Activated naive CD4-positive, alpha-beta T cell treated with anti-CD3 and anti-CD28 coated beads, Interleukin-2, amount 50 U/mL, for 24 hours (primary cell): ENCODE results near the gene FHIP1B.
A peak's percentile ranks its signal among the peaks of the same experiment; 100 is the strongest.

Experiments used
- H3K27ac Mint-ChIP-seq: one replicate; pipeline ENCODE4 v1.8.0; 2021; ENCODE audit warnings: mild to moderate bottlenecking, mixed read lengths
- H3K27me3 Mint-ChIP-seq: one replicate; pipeline ENCODE4 v1.8.0; 2021; ENCODE audit warnings: mixed read lengths
- H3K36me3 Mint-ChIP-seq: one replicate; pipeline ENCODE4 v1.8.0; 2021; ENCODE audit warnings: mixed read lengths
- H3K4me1 Mint-ChIP-seq: one replicate; pipeline ENCODE4 v1.8.0; 2021; ENCODE audit warnings: mixed read lengths
- H3K4me3 Mint-ChIP-seq: one replicate; pipeline ENCODE4 v1.8.0; 2021; ENCODE audit warnings: mild to moderate bottlenecking, mixed read lengths
- H3K9me3 Mint-ChIP-seq: one replicate; pipeline ENCODE4 v1.8.0; 2021; ENCODE audit warnings: mixed read lengths

The FHIP1B gene

GRCh38 chr11:6224421-6224820 is 10.0 kb downstream of the FHIP1B start:
- no peak overlapping the region for H3K4me3 Mint-ChIP-seq
- no peaks in the 10 kb centered on the region for H3K9me3 Mint-ChIP-seq
- H3K27me3 Mint-ChIP-seq, result no peaks in the 10 kb centered on the region
- H3K27ac Mint-ChIP-seq, result no peak overlapping the region
- peaks cover 60% of the 10 kb centered on the region for H3K4me1 Mint-ChIP-seq
- H3K36me3 Mint-ChIP-seq, result peaks cover 26% of the 10 kb centered on the region

- Mint-ChIP-seq H3K27ac (no peak overlapping the region), H3K9me3 (no peaks in the 10 kb centered on the region), H3K36me3 (peaks cover 29% of the 10 kb centered on the region), H3K4me3 (no peak overlapping the region), H3K4me1 (peaks cover 59% of the 10 kb centered on the region), H3K27me3 (no peaks in the 10 kb centered on the region)
Observed at GRCh38 chr11:6223854-6224253, 10.6 kb downstream of the FHIP1B start.

- Mint-ChIP-seq H3K27me3 (no peaks in the 10 kb centered on the region), H3K27ac (no peak overlapping the region), H3K4me3 (no peak overlapping the region), H3K4me1 (peaks cover 21% of the 10 kb centered on the region), H3K36me3 (peaks cover 29% of the 10 kb centered on the region), H3K9me3 (no peaks in the 10 kb centered on the region)
Observed at GRCh38 chr11:6219359-6219758, 15.1 kb downstream of the FHIP1B start.

GRCh38 chr11:6217722-6218121 is 16.7 kb downstream of the FHIP1B start:
- peaks cover 29% of the 10 kb centered on the region for H3K36me3 Mint-ChIP-seq
- no peaks in the 10 kb centered on the region for H3K9me3 Mint-ChIP-seq
- no peak overlapping the region for H3K27ac Mint-ChIP-seq
- no peaks in the 10 kb centered on the region for H3K27me3 Mint-ChIP-seq
- H3K4me1 Mint-ChIP-seq, result peaks cover 21% of the 10 kb centered on the region
- no peak overlapping the region for H3K4me3 Mint-ChIP-seq

GRCh38 chr11:6216501-6216900 is 17.9 kb downstream of the FHIP1B start:
- Mint-ChIP-seq H3K27me3 (no peaks in the 10 kb centered on the region), H3K36me3 (peaks cover 23% of the 10 kb centered on the region), H3K4me3 (no peak overlapping the region), H3K9me3 (no peaks in the 10 kb centered on the region), H3K4me1 (peaks cover 18% of the 10 kb centered on the region), H3K27ac (no peak overlapping the region)

GRCh38 chr11:6214530-6214929 is 19.9 kb downstream of the FHIP1B start:
- Mint-ChIP-seq H3K36me3 (peaks cover 18% of the 10 kb centered on the region), H3K4me1 (peaks cover 6% of the 10 kb centered on the region), H3K27me3 (no peaks in the 10 kb centered on the region), H3K4me3 (no peak overlapping the region), H3K27ac (no peak overlapping the region), H3K9me3 (no peaks in the 10 kb centered on the region)

- Mint-ChIP-seq H3K9me3 (no peaks in the 10 kb centered on the region), H3K27me3 (no peaks in the 10 kb centered on the region), H3K4me3 (no peak overlapping the region), H3K27ac (no peak overlapping the region), H3K36me3 (peaks cover 13% of the 10 kb centered on the region), H3K4me1 (no peaks in the 10 kb centered on the region)
Observed at GRCh38 chr11:6210274-6210955, 24.0 kb downstream of the FHIP1B start.

- Mint-ChIP-seq H3K9me3 (no peaks in the 10 kb centered on the region), H3K27me3 (no peaks in the 10 kb centered on the region), H3K27ac (no peak overlapping the region), H3K4me3 (no peak overlapping the region), H3K4me1 (peaks cover 5% of the 10 kb centered on the region), H3K36me3 (peaks cover 10% of the 10 kb centered on the region)
Observed at GRCh38 chr11:6209801-6210200, 24.6 kb downstream of the FHIP1B start.

GRCh38 chr11:6206456-6207180 is 27.8 kb downstream of the FHIP1B start:
- no peak overlapping the region for H3K27ac Mint-ChIP-seq
- peaks cover 10% of the 10 kb centered on the region for H3K36me3 Mint-ChIP-seq
- H3K9me3 Mint-ChIP-seq, result no peaks in the 10 kb centered on the region
- peaks cover 23% of the 10 kb centered on the region for H3K4me1 Mint-ChIP-seq
- no peaks in the 10 kb centered on the region for H3K27me3 Mint-ChIP-seq
- no peak overlapping the region for H3K4me3 Mint-ChIP-seq

GRCh38 chr11:6205366-6205765 is 29.1 kb downstream of the FHIP1B start, which contains the start of gene C11orf42:
Gene C11orf42 (plus strand): TSS chr11:6205557. CDS start chr11:6205616, 59 bp downstream.
- Mint-ChIP-seq H3K27ac (no peak within 1 kb of the TSS), H3K4me3 (no peak within 1 kb of the TSS), H3K36me3 (peaks cover 8% of the 10 kb centered on the region), H3K9me3 (no peaks in the 10 kb centered on the region), H3K4me1 (peaks cover 27% of the 10 kb centered on the region), H3K27me3 (no peaks in the 10 kb centered on the region)

- Mint-ChIP-seq H3K4me1 (peaks cover 27% of the 10 kb centered on the region), H3K27ac (no peak overlapping the region), H3K4me3 (no peak overlapping the region), H3K9me3 (no peaks in the 10 kb centered on the region), H3K27me3 (no peaks in the 10 kb centered on the region), H3K36me3 (peaks cover 8% of the 10 kb centered on the region)
Observed at GRCh38 chr11:6204706-6205105, 29.7 kb downstream of the FHIP1B start.

- Mint-ChIP-seq H3K4me1 (peaks cover 27% of the 10 kb centered on the region), H3K4me3 (no peak overlapping the region), H3K36me3 (peaks cover 3% of the 10 kb centered on the region), H3K9me3 (no peaks in the 10 kb centered on the region), H3K27ac (no peak overlapping the region), H3K27me3 (no peaks in the 10 kb centered on the region)
Observed at GRCh38 chr11:6203327-6203726, 31.1 kb downstream of the FHIP1B start.

- Mint-ChIP-seq H3K4me1 (peaks cover 27% of the 10 kb centered on the region), H3K4me3 (no peak overlapping the region), H3K27ac (no peak overlapping the region)
Observed at GRCh38 chr11:6202041-6202440, 32.4 kb downstream of the FHIP1B start.

GRCh38 chr11:6201481-6201880 is 33.0 kb downstream of the FHIP1B start:
- no peak overlapping the region for H3K27ac Mint-ChIP-seq

More at GRCh38 chr11:6202041-6202440, 32.4 kb downstream of the FHIP1B start:
- peaks cover 3% of the 10 kb centered on the region for H3K36me3 Mint-ChIP-seq
- H3K27me3 Mint-ChIP-seq, result no peaks in the 10 kb centered on the region
- H3K9me3 Mint-ChIP-seq, result no peaks in the 10 kb centered on the region

GRCh38 chr11:6200975-6201374 is 33.5 kb downstream of the FHIP1B start:
- Mint-ChIP-seq H3K4me3 (no peak overlapping the region), H3K9me3 (no peaks in the 10 kb centered on the region), H3K27ac (peak overlapping the region; percentile 7), H3K36me3 (no peaks in the 10 kb centered on the region), H3K27me3 (no peaks in the 10 kb centered on the region), H3K4me1 (peaks cover 32% of the 10 kb centered on the region)

More at GRCh38 chr11:6201481-6201880, 33.0 kb downstream of the FHIP1B start:
- peaks cover under 1% of the 10 kb centered on the region for H3K36me3 Mint-ChIP-seq
- H3K27me3 Mint-ChIP-seq, result no peaks in the 10 kb centered on the region
- no peak overlapping the region for H3K4me3 Mint-ChIP-seq
- H3K4me1 Mint-ChIP-seq, result peaks cover 28% of the 10 kb centered on the region
- H3K9me3 Mint-ChIP-seq, result no peaks in the 10 kb centered on the region

GRCh38 chr11:6199174-6199810 is 35.1 kb downstream of the FHIP1B start, which contains the start of gene OR52W1:
Gene OR52W1 (plus strand): TSS chr11:6199224. CDS start chr11:6199224, 0 bp downstream.
- Mint-ChIP-seq H3K36me3 (no peaks in the 10 kb centered on the region), H3K9me3 (no peaks in the 10 kb centered on the region), H3K27ac (no peak within 1 kb of the TSS), H3K27me3 (no peaks in the 10 kb centered on the region), H3K4me3 (no peak within 1 kb of the TSS), H3K4me1 (peaks cover 22% of the 10 kb centered on the region)
